Mesothelial cell of epicardium (in vitro differentiated cells): ENCODE data around the gene ADRM1. TPM values are rescaled to one million over a fixed set of nuclear protein-coding genes. Genes with fewer than 3 reads are reported as not detected.
A peak's percentile ranks its signal among the peaks of the same experiment; 100 is the strongest.

Source experiments
- DNase-seq, 2 experiments: peaks; one replicate each; pipeline ENCODE4 v3.0.0; 2021; ENCODE audit warnings: low spot score in 2 of 2; ENCODE audit not compliant: unreplicated experiment in 2 of 2
- H3K27ac Mint-ChIP-seq: 2 replicates; pipeline ENCODE4 v1.8.0; 2021; ENCODE audit warnings: mixed read lengths
- H3K27me3 Mint-ChIP-seq: 2 replicates; pipeline ENCODE4 v1.8.0; 2021; ENCODE audit warnings: low read depth, mixed read lengths
- H3K36me3 Mint-ChIP-seq: 2 replicates; pipeline ENCODE4 v1.8.0; 2021; ENCODE audit warnings: mixed read lengths
- H3K4me1 Mint-ChIP-seq: 2 replicates; pipeline ENCODE4 v1.8.0; 2021; ENCODE audit warnings: mixed read lengths
- H3K4me3 Mint-ChIP-seq: 2 replicates; pipeline ENCODE4 v1.8.0; 2021; ENCODE audit warnings: mild to moderate bottlenecking, moderate library complexity, mixed read lengths
- H3K9me3 Mint-ChIP-seq: 2 replicates; pipeline ENCODE4 v1.8.0; 2021; ENCODE audit warnings: mixed read lengths
- total RNA-seq: library from RNA; stranded (reverse); gene quantifications from 3 replicates; pipeline ENCODE4 v1.2.1, GENCODE V29; 2021
- TF ChIP-seq, protein P1 (sequence below): fragments of 200-600 bp; sonication (generic); IDR thresholded peaks from one replicate; pipeline ENCODE4 v1.5.0; 2021; ENCODE audit warnings: antibody characterized with exemption; ENCODE audit not compliant: unreplicated experiment

ADRM1 gene
- total RNA-seq, 1 donor from 2014 or later = 59.0 TPM

DNA sequence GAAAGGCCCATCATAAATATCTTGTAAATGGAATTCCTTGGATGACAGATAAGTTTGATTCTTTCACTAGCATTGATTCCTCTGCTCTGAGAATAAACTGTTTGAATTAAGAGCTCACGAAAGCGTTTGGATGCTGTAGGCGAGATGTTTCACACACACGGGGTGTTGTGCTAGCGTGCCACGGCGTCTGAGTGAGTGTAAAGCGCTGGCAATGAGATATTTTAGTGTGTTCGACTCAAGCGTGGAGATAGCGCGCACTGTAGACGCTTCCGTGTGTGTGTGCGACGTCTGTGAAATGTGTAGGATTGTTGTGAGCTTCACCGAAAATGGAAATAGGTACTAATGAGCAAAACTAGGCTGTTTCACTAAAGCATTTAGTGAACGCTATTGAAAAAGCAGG, 29.4 kb upstream of the ADRM1 start:
- no peak for DNase-seq
- Mint-ChIP-seq H3K27ac (no peak overlapping the region), H3K27me3 (no peaks in the 10 kb centered on the region), H3K4me1 (no peaks in the 10 kb centered on the region), H3K4me3 (no peak overlapping the region), H3K36me3 (peaks cover 22% of the 10 kb centered on the region), H3K9me3 (no peaks in the 10 kb centered on the region)
- TF ChIP-seq, protein P1, sequence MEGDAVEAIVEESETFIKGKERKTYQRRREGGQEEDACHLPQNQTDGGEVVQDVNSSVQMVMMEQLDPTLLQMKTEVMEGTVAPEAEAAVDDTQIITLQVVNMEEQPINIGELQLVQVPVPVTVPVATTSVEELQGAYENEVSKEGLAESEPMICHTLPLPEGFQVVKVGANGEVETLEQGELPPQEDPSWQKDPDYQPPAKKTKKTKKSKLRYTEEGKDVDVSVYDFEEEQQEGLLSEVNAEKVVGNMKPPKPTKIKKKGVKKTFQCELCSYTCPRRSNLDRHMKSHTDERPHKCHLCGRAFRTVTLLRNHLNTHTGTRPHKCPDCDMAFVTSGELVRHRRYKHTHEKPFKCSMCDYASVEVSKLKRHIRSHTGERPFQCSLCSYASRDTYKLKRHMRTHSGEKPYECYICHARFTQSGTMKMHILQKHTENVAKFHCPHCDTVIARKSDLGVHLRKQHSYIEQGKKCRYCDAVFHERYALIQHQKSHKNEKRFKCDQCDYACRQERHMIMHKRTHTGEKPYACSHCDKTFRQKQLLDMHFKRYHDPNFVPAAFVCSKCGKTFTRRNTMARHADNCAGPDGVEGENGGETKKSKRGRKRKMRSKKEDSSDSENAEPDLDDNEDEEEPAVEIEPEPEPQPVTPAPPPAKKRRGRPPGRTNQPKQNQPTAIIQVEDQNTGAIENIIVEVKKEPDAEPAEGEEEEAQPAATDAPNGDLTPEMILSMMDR = no peak

DNA sequence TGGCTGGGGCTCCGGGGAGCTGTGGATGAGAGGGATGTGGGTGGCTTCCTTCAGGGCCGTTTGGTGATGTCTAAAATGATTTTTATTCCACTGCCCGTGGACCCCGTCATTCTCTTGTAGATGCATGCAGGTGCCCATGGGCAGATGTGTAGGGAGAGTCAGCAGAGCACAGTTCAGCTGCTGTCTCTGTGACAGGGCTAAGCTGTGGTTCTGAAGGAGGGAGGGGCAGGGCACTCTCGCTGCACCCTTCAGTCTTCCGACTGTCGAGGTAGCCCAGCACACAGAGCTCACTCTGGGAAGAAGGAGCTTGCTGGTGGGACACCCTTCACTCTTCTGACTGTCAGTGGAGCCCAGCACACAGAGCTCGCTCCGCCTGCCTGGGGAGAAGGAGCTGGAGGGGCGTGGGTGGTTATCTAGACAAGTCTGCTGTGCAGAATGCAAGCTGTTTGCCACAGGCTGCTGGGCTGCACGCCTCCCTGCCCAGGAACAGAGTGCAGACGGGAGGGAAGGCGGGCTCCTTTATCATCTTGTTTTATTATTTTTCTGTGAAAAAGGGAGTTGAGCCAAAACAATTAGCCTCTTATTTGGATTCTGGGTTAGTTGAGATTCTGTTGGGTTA, 28.4 kb upstream of the ADRM1 start:
- Mint-ChIP-seq H3K27me3 (no peaks in the 10 kb centered on the region), H3K9me3 (no peaks in the 10 kb centered on the region), H3K4me1 (no peaks in the 10 kb centered on the region), H3K27ac (peak overlapping the region; percentile 26), H3K36me3 (peaks cover 20% of the 10 kb centered on the region), H3K4me3 (no peak overlapping the region)
- no peak for DNase-seq
- TF ChIP-seq, protein P1 = no peak

DNA sequence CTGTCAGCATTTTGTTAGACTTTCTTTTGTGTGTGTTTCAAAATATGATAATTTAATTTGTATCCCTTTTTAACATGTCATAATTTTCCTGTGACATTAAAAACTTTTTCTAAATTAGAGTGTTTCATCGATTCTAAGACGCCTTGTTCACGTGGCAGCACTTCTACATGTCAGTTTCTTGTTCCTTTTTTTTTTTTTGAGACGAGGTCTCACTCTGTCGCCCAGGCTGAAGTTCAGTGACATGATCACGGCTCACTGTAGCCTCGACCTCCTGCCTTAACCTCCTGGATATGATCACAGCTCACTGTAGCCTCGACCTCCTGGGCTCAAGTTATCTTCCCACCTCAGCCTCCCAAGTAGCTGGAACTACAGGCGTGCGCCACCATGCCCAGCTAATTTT, 27.6 kb upstream of the ADRM1 start:
- H3K27ac Mint-ChIP-seq = no peak overlapping the region
- H3K9me3 Mint-ChIP-seq = no peaks in the 10 kb centered on the region
- no peak for DNase-seq
- no peaks in the 10 kb centered on the region for H3K27me3 Mint-ChIP-seq
- TF ChIP-seq, protein P1 = no peak
- no peaks in the 10 kb centered on the region for H3K4me1 Mint-ChIP-seq
- H3K4me3 Mint-ChIP-seq = no peak overlapping the region
- H3K36me3 Mint-ChIP-seq = peaks cover 20% of the 10 kb centered on the region

DNA sequence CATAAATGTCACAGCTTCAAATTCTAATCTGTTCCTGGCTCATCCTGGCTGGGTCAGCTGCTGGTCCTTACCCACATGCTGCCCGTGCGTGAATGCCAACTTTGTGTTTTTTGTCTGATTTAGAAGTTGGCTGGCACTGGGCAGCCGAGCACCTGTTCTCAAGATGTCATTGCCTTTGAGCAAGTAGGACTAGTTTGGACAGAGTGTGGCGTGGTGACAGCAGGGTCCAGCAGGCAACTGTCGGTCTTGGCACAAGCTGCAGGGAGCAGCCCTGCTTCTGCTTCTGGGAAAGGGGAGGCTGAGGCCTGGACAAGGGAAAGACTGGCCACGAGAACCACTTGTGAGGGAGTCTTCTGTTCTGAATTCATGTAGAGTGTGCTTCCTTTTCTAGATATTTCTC, 26.4 kb upstream of the ADRM1 start:
- no peak for DNase-seq
- no peak overlapping the region for H3K4me3 Mint-ChIP-seq
- no peak overlapping the region for H3K27ac Mint-ChIP-seq
- H3K27me3 Mint-ChIP-seq = no peaks in the 10 kb centered on the region
- TF ChIP-seq, protein P1 = no peak
- peaks cover 22% of the 10 kb centered on the region for H3K36me3 Mint-ChIP-seq
- H3K4me1 Mint-ChIP-seq = no peaks in the 10 kb centered on the region
- H3K9me3 Mint-ChIP-seq = no peaks in the 10 kb centered on the region

DNA sequence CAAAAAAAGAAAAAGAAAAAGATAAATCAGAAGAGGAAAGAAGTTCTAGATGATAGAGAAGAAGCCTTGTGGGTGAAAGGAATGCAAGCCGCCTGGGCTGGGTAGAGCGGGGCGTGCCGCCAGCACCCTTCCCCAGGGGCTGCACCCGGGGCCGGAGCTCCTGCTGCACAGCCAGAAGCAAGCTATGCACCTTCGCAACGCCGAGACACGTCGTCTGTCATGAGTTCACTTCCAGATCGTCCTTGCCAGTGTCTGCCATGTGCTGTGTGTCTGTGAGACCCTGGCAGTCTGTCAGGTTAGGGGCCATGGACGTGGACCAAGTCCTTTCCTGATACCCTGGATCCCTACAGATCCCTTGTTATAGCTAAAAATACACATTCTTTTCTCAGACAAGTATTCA, 25.5 kb upstream of the ADRM1 start:
- H3K9me3 Mint-ChIP-seq = no peaks in the 10 kb centered on the region
- TF ChIP-seq, protein P1 = no peak
- peaks cover 26% of the 10 kb centered on the region for H3K36me3 Mint-ChIP-seq
- no peak overlapping the region for H3K27ac Mint-ChIP-seq
- no peak overlapping the region for H3K4me3 Mint-ChIP-seq
- DNase-seq = no peak
- no peaks in the 10 kb centered on the region for H3K27me3 Mint-ChIP-seq
- no peaks in the 10 kb centered on the region for H3K4me1 Mint-ChIP-seq

DNA sequence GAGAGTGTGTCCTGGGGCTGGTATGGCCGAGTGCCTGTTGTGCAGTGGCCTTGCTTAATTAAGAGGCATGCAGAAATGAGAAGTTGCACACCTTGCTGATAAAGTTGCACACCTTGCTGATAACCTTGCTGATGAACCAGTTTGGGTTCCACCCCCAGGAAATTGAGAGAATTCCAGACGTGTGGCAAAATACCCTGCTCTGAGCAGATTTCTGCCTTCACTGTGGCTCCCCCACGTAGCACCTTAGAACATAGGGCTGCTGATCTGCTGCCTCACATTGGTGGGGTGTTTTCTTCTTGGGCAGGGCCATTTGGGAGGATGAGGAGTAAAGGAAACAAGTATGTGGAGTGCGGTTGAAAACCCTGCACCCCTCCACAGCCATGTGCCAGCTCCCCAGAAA, 22.5 kb upstream of the ADRM1 start:
- Mint-ChIP-seq H3K36me3 (peaks cover 24% of the 10 kb centered on the region), H3K9me3 (no peaks in the 10 kb centered on the region), H3K27me3 (no peaks in the 10 kb centered on the region), H3K4me3 (no peak overlapping the region), H3K27ac (no peak overlapping the region), H3K4me1 (no peaks in the 10 kb centered on the region)
- DNase-seq = no peak
- TF ChIP-seq, protein P1 = no peak
